Breast epithelium (tissue), 4 donors: ENCODE results near the gene RTCA. TPM values are rescaled to one million over a fixed set of nuclear protein-coding genes. Genes with fewer than 3 reads are reported as not detected.

Experiments used
- DNase-seq, 2 donors: peaks; one replicate each; pipeline ENCODE4 v3.0.0-alpha.2; 2019; ENCODE audit warnings: low spot score in 2 of 2
- H3K27ac ChIP-seq, 2 donors: fragments of 200-600 bp; sonication (generic) in 1 of 2; one replicate each; pipeline ENCODE4 v1.5.1; 2016 to 2019; ENCODE audit warnings: mild to moderate bottlenecking in 1 of 2
- H3K27me3 ChIP-seq, 2 donors: fragments of 200-600 bp; sonication (generic) in 1 of 2; one replicate each; pipeline versions ENCODE4 v1.5.1 to v1.6.0; 2017 to 2019; ENCODE audit warnings: control low read depth in 1 of 2, mild to moderate bottlenecking in 1 of 2
- H3K36me3 ChIP-seq: fragments of 200-600 bp; one replicate; pipeline ENCODE4 v1.5.1; 2019
- H3K4me1 ChIP-seq, 2 donors: fragments of 200-600 bp; sonication (generic); one replicate each; pipeline ENCODE4 v1.5.1; 2016 to 2019; ENCODE audit warnings: control low read depth in 1 of 2
- H3K4me3 ChIP-seq, 3 donors: fragments of 200-600 bp; sonication (generic); 1 replicate in 2 of 3; 2 replicates in 1 of 3; pipeline ENCODE4 v1.5.1; 2016 to 2019; ENCODE audit warnings: mild to moderate bottlenecking in 3 of 3, moderate library complexity in 2 of 3
- H3K9me3 ChIP-seq, 2 donors: fragments of 200-600 bp; sonication (generic) in 1 of 2; one replicate each; pipeline ENCODE4 v1.5.1; 2016 to 2019; ENCODE audit warnings: control low read depth in 1 of 2
- POLR2A ChIP-seq: fragments of 450-650 bp; IDR thresholded peaks from one replicate; pipeline ENCODE4 v1.6.1; 2016; ENCODE audit warnings: antibody characterized with exemption, mild to moderate bottlenecking, moderate library complexity
- POLR2AphosphoS5 ChIP-seq, 3 donors: sonication (generic); formaldehyde crosslinking; IDR thresholded peaks; one replicate each; pipeline ENCODE4 v1.6.1; 2017; ENCODE audit warnings: antibody characterized with exemption in 3 of 3
- intact Hi-C: fragments of 100-400 bp; cut with DNase I; formaldehyde crosslinking; loops from one replicate; pipeline ENCODE4 v1.15.1; 2023; ENCODE audit warnings: low total_unique reads
- total RNA-seq, 3 donors: library from RNA; depleted of rRNA; stranded (reverse); fragments of >200 nt; gene quantifications; one replicate each; pipeline ENCODE4 v1.1.0, GENCODE V29; 2016
- TF ChIP-seq, protein P1 (sequence below), 3 donors: fragments of 450-650 bp; IDR thresholded peaks; one replicate each; pipeline ENCODE4 v1.5.1; 2016 to 2017; ENCODE audit warnings: antibody characterized with exemption in 3 of 3, mild to moderate bottlenecking in 3 of 3, moderate library complexity in 3 of 3

Gene RTCA
- total RNA-seq, result 10 to 100 TPM; 17.0 to 22.6 (median 22.2) TPM

DNA sequence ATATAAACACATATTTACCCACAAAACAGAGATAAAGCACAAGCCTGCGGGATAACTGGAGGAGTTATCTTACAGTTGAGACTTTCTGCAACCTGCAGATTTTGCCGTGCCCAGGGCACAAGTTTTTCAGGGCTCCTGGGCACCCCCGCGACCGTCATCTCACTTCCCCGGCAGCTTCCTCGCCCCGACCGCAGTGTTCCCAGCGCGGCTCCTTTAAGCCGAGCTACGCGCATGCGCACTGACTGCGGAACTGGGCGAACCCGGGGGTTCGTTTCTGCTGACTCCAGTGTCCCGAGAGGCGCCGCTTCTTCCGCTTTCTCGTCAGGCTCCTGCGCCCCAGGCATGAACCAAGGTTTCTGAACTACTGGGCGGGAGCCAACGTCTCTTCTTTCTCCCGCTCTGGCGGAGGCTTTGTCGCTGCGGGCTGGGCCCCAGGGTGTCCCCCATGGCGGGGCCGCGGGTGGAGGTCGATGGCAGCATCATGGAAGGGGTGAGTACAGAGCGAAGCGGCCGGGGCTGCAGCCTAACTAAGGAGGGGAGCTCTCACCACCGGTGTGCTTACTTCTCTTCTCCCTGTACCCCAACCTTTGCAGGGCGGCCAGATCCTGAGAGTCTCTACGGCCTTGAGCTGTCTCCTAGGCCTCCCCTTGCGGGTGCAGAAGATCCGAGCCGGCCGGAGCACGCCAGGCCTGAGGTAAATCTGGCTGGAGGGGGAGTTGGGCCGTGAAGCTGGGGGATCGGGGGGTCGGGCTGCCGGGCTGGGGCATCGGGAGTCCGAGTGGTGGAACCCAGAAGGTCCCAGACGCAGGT, at the start of gene RTCA:
Gene RTCA, plus strand, starts transcription at position 286 of the 810 bp plus-strand sequence. Its CDS starts 160 bp downstream, at position 446.
- no peaks in the 10 kb centered on the region for H3K27me3 ChIP-seq
- DNase-seq, result peak; percentile 91
- peak within 1 kb of the TSS; percentile 75 to 84 for H3K27ac ChIP-seq
- H3K4me1 ChIP-seq, result peaks cover 0 to 4% of the 10 kb centered on the region in 2 donors
- no peaks in the 10 kb centered on the region for H3K36me3 ChIP-seq
- intact Hi-C loops, result no loop called here
- TF ChIP-seq POLR2AphosphoS5 (IDR thresholded peaks at IDR 0.05) (peak; percentile 36 to 72 (median 52)), POLR2A (peak; percentile 18)
- TF ChIP-seq, protein P1, sequence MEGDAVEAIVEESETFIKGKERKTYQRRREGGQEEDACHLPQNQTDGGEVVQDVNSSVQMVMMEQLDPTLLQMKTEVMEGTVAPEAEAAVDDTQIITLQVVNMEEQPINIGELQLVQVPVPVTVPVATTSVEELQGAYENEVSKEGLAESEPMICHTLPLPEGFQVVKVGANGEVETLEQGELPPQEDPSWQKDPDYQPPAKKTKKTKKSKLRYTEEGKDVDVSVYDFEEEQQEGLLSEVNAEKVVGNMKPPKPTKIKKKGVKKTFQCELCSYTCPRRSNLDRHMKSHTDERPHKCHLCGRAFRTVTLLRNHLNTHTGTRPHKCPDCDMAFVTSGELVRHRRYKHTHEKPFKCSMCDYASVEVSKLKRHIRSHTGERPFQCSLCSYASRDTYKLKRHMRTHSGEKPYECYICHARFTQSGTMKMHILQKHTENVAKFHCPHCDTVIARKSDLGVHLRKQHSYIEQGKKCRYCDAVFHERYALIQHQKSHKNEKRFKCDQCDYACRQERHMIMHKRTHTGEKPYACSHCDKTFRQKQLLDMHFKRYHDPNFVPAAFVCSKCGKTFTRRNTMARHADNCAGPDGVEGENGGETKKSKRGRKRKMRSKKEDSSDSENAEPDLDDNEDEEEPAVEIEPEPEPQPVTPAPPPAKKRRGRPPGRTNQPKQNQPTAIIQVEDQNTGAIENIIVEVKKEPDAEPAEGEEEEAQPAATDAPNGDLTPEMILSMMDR (IDR thresholded peaks at IDR 0.05), result no peak
- no peaks in the 10 kb centered on the region for H3K9me3 ChIP-seq
- peak within 1 kb of the TSS; percentile 89 to 95 (median 91) for H3K4me3 ChIP-seq

DNA sequence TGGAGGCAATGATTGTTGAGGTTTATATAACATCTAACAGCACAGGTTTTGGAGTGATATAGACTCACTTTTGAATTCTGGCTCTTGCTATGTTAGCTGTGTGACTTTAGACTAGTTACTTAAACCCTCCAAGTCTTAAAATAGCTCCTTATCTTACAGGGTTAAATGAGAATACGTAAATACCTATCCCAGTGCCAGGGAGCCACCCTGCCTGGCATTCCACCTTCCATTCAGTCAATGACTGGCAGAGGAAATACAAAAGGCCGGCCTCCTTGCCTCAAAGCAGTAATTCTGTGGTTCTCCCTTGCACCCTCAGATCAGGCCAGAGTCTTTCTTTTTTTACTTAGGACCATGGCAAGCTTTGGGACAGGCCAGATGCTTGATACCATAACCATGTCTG, 48.2 kb upstream of the RTCA start:
- no peak for DNase-seq
- TF ChIP-seq, protein P1 (IDR thresholded peaks at IDR 0.05), result no peak
- TF ChIP-seq POLR2A, result no peak
- TF ChIP-seq POLR2AphosphoS5 (IDR thresholded peaks at IDR 0.05), result no peak
- Histone ChIP-seq H3K27me3 (no peaks in the 10 kb centered on the region), H3K27ac (no peak overlapping the region), H3K4me1 (no peaks in the 10 kb centered on the region), H3K9me3 (no peaks in the 10 kb centered on the region), H3K4me3 (no peak overlapping the region), H3K36me3 (no peaks in the 10 kb centered on the region)
- intact Hi-C loops, result no loop called here

DNA sequence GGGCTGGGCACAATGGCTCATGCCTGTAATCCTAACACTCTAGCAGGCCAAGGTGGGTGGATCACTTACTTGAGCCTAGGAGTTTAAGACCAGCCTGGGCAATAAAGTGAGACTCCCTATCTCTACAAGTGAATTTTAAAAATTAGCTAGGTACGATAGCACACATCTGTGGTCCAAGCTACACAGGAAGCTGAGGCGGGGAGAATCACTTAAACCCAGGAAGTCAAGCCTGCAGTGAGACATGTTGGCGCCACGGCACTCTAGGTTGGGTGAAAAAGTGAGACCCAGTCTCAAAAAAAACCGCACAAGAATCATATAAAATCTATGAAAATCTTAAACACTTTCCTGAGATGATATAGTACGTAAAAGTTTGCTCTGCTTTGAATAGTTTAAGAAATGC, 46.6 kb upstream of the RTCA start:
- TF ChIP-seq POLR2A, result no peak
- TF ChIP-seq, protein P1 (IDR thresholded peaks at IDR 0.05), result no peak
- H3K36me3 ChIP-seq, result no peaks in the 10 kb centered on the region
- no peak for DNase-seq
- H3K27ac ChIP-seq, result no peak overlapping the region
- intact Hi-C loops, result no loop called here
- H3K4me1 ChIP-seq, result no peaks in the 10 kb centered on the region
- H3K9me3 ChIP-seq, result no peaks in the 10 kb centered on the region
- no peaks in the 10 kb centered on the region for H3K27me3 ChIP-seq
- no peak overlapping the region for H3K4me3 ChIP-seq

GRCh38 chr1:100219883-100220282, 46.1 kb upstream of the RTCA start:
- no peak for TF ChIP-seq POLR2AphosphoS5 (IDR thresholded peaks at IDR 0.05)
- no peak for TF ChIP-seq POLR2A
- TF ChIP-seq, protein P1 (IDR thresholded peaks at IDR 0.05), result no peak
- Histone ChIP-seq H3K4me1 (no peaks in the 10 kb centered on the region), H3K27ac (no peak overlapping the region), H3K4me3 (no peak overlapping the region), H3K27me3 (no peaks in the 10 kb centered on the region), H3K9me3 (no peaks in the 10 kb centered on the region), H3K36me3 (no peaks in the 10 kb centered on the region)
- DNase-seq, result no peak
- intact Hi-C loops, result no loop called here

DNA sequence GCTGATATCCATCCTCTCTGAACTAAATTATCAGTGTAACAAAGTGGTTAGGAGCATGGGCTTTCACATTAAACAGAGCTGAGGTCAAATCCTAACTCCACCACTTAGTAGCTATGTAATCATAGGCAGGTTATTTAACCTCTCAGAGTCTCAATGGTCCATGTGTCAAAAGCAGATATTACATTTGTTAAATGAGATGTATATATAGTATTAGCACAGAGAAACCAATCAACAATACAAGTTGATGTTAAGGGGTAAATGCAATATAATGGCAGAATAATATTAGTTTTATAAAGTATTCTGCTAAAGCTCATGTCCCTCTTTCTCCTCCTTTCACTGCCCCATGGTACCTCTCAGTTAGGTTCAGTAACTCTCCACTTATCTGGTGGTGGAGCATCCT, 43.6 kb upstream of the RTCA start:
- no peak overlapping the region for H3K27ac ChIP-seq
- no peaks in the 10 kb centered on the region for H3K9me3 ChIP-seq
- intact Hi-C loops, result no loop called here
- no peak overlapping the region for H3K4me3 ChIP-seq
- H3K36me3 ChIP-seq, result peaks cover 6% of the 10 kb centered on the region
- no peak for DNase-seq
- no peaks in the 10 kb centered on the region for H3K27me3 ChIP-seq
- H3K4me1 ChIP-seq, result no peaks in the 10 kb centered on the region
- no peak for TF ChIP-seq POLR2AphosphoS5 (IDR thresholded peaks at IDR 0.05)
- no peak for TF ChIP-seq POLR2A
- TF ChIP-seq, protein P1 (IDR thresholded peaks at IDR 0.05), result no peak
